Measurements from ENCODE around the gene USP3.

The USP3 gene, protein sequence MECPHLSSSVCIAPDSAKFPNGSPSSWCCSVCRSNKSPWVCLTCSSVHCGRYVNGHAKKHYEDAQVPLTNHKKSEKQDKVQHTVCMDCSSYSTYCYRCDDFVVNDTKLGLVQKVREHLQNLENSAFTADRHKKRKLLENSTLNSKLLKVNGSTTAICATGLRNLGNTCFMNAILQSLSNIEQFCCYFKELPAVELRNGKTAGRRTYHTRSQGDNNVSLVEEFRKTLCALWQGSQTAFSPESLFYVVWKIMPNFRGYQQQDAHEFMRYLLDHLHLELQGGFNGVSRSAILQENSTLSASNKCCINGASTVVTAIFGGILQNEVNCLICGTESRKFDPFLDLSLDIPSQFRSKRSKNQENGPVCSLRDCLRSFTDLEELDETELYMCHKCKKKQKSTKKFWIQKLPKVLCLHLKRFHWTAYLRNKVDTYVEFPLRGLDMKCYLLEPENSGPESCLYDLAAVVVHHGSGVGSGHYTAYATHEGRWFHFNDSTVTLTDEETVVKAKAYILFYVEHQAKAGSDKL

DNA sequence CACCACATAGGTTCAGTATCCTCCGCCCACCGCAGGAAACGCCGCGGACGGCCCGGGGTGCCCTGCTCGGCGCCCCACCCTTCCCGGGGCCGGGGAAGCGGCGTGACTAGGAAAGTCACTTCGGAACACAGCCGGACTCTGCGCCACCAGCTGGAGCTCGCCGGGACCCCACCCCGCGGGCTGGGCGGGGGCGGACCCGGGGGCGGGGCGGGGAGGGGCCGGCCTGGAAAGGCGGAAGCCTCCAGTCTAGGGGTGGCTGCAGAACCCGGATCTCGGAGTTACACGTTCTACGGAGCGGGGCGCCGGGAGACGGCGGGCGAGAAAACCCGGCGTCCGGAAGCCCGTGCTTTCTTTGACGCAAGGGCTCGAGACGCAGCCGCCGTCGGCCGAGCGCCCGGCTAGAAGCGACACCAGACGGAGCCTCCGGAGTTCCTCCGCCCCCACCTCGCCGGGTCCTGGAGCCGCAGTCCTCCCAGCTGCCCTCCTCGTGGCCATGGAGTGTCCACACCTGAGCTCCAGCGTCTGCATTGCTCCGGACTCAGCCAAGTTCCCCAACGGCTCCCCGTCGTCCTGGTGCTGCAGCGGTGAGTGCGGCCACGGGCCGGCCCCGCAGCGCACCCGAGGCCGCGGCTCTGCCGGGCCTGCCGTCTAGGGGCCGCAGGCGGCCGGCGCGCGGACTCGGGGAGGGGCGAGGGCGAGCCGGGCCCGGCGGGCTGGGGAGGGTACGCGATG, at the start of gene USP3:
Gene USP3, plus strand, starts transcription at position 347 of the 732 bp plus-strand sequence. Its CDS starts 147 bp downstream, at position 494.
- Mint-ChIP-seq H3K9me3 (no peaks in the 10 kb centered on the region), H3K36me3 (ENCODE audit: insufficient read depth) (peaks cover 22% of the 10 kb centered on the region), H3K27me3 (no peaks in the 10 kb centered on the region), H3K27ac (ENCODE audit: low read depth) (peak within 1 kb of the TSS; percentile 99), H3K4me1 (peaks cover 82% of the 10 kb centered on the region), H3K4me3 (peak within 1 kb of the TSS; percentile 92)
- DNase-seq (ENCODE audit: low spot score in 2 of 2) = peak; percentile 90 to 93
- ATAC-seq (replicated peaks; ENCODE audit: extremely low read depth, poor library complexity, severe bottlenecking) = peak; percentile 60

DNA sequence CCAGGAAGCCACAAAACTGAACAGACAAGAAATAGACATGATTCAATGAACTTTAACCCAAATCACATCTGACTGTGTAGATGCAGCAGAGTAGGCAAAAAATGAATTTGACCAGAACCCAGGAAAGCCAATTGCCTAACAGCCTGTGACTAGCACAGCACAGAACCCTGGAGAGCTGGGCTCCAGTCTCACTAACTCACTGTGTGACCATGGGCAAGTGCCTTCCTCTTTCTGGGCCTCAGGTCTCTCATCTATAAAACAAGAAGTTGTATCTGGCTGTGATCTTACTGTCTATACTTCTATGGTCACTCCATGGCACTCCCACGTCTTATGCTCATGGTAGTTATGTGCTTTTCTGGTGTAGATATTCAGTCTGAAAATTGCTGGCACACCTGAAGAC, 48.1 kb upstream of the USP3 start:
- Mint-ChIP-seq H3K27ac (ENCODE audit: low read depth) (no peak overlapping the region), H3K36me3 (ENCODE audit: insufficient read depth) (no peaks in the 10 kb centered on the region), H3K4me3 (no peak overlapping the region), H3K4me1 (no peaks in the 10 kb centered on the region), H3K9me3 (no peaks in the 10 kb centered on the region), H3K27me3 (peaks cover 18% of the 10 kb centered on the region)
- no peak for DNase-seq (ENCODE audit: low spot score in 2 of 2)
- ATAC-seq (replicated peaks; ENCODE audit: extremely low read depth, poor library complexity, severe bottlenecking) = no peak

DNA sequence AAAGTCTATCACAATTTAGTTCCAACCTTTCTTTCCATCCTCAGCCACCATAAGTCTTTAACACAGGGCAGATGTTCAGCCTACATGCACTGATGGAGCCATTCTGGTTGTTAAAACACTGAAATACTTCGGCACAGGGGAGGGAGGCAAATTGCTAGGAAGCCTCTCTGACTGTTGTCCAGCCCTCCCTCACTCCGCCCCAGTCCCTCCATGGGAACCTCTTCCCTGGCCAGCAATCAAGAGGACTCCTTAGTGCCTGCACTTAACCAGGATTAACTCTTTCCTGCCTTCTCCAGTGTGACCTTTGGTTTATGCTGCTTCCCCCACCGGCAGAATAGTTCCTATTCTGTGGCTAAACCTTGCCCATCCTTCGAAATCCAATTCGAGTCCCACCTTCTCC, 47.0 kb upstream of the USP3 start:
- Mint-ChIP-seq H3K27me3 (peaks cover 23% of the 10 kb centered on the region), H3K36me3 (ENCODE audit: insufficient read depth) (no peaks in the 10 kb centered on the region), H3K4me3 (no peak overlapping the region), H3K27ac (ENCODE audit: low read depth) (no peak overlapping the region), H3K9me3 (no peaks in the 10 kb centered on the region), H3K4me1 (no peaks in the 10 kb centered on the region)
- ATAC-seq (replicated peaks; ENCODE audit: extremely low read depth, poor library complexity, severe bottlenecking) (no peak), DNase-seq (ENCODE audit: low spot score in 2 of 2) (no peak)

DNA sequence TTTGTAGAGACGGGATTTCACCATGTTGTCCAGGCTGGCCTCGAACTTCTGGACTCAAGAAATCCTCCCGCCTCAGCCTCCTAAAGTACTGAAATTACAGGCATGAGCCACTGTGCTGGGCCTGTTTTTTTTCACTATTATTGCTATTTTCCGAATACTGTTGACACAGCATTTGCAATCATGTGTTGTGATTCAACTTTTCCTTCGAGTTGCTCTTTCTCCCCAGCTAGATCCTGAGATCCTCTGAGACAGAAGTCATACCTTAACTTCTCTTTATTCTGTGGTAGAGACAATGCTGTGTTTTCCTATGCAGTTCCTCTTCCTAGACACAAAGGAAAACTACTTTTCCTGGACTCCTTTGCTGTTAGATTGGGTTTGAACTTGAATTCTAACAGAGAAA, 46.4 kb upstream of the USP3 start:
- Mint-ChIP-seq H3K4me1 (no peaks in the 10 kb centered on the region), H3K36me3 (ENCODE audit: insufficient read depth) (no peaks in the 10 kb centered on the region), H3K4me3 (no peak overlapping the region), H3K27ac (ENCODE audit: low read depth) (no peak overlapping the region), H3K27me3 (peaks cover 26% of the 10 kb centered on the region), H3K9me3 (no peaks in the 10 kb centered on the region)
- DNase-seq (ENCODE audit: low spot score in 2 of 2) = no peak
- no peak for ATAC-seq (replicated peaks; ENCODE audit: extremely low read depth, poor library complexity, severe bottlenecking)

DNA sequence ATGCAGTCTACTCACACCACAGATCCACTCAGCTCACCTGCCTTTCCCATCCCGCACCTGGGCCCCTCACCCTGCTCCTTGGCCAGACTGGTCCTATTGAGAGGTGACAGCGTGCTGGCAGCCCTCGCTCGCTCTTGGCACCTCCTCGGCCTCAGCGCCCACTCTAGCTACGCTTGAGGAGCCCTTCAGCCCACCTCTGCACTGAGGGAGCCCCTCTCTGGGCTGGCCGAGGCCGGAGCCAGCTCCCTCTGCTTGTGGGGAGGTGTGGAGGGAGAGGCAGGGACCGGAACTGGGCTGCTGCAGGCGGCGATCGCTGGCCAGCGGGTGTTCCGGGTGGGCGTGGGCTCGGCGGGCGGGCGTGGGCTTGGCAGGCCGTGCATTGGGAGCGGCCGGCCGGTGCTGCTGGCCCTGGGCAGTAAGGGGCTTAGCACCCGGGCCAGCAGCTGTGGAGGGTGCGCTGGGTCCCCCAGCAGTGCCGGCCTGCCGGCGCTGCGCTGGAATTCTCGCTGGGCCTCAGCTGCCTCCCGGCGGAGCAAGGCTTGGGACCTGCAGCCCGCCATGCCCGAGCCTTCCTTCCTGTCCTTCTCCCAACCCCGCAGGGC, 45.5 kb upstream of the USP3 start:
- no peak for ATAC-seq (replicated peaks; ENCODE audit: extremely low read depth, poor library complexity, severe bottlenecking)
- DNase-seq (ENCODE audit: low spot score in 2 of 2) = no peak
- Mint-ChIP-seq H3K4me1 (no peaks in the 10 kb centered on the region), H3K27me3 (peaks cover 26% of the 10 kb centered on the region), H3K36me3 (ENCODE audit: insufficient read depth) (no peaks in the 10 kb centered on the region), H3K9me3 (no peaks in the 10 kb centered on the region), H3K4me3 (no peak overlapping the region), H3K27ac (ENCODE audit: low read depth) (no peak overlapping the region)

DNA sequence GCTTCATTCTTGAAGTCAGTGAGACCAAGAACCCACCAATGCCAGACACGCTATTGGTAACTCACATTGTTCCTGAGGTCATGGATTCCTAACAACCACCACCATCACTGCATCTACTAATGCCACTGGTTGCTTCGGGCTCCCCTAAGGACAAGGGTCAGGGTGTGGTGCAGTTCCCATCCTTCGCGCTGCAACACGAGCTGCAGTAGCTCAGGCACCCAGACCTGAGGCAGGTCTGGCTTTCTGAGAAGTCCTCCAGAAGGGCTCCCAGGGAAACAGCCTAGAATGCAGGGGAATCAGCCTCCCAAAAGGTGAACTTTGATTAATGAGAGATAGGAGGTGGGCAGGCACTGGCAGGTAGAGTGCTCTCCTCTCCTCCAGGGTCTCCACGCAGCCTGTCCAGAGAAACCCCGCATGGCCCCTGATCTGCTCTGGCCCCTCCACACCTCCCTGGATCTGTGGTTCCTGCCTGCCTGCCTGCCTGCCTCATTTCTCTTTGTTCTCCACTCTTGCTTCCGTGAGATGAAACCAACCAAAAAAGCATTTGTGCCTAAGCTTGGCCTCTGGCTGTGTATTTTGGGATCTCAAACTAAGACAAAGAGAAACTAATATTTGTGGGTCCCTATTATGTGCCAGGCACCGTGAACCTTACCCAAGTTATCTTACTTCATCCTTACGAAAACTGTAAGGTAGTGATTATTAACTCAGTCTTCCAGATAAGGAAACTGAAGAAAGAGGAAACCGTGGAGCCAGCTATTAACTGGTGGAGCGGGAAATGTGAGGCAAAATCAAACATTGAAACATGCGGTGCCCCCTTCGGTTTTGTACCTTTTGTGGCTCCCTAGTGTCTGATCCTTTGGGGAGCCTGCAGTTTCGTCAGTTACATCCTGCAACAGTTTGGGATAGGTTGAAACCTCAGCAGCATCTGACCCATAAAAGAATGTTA, 43.9 kb upstream of the USP3 start:
- ATAC-seq (replicated peaks; ENCODE audit: extremely low read depth, poor library complexity, severe bottlenecking) (no peak), DNase-seq (ENCODE audit: low spot score in 2 of 2) (no peak)
- Mint-ChIP-seq H3K4me3 (no peak overlapping the region), H3K36me3 (ENCODE audit: insufficient read depth) (no peaks in the 10 kb centered on the region), H3K4me1 (no peaks in the 10 kb centered on the region), H3K9me3 (no peaks in the 10 kb centered on the region), H3K27me3 (peaks cover 26% of the 10 kb centered on the region), H3K27ac (ENCODE audit: low read depth) (no peak overlapping the region)

DNA sequence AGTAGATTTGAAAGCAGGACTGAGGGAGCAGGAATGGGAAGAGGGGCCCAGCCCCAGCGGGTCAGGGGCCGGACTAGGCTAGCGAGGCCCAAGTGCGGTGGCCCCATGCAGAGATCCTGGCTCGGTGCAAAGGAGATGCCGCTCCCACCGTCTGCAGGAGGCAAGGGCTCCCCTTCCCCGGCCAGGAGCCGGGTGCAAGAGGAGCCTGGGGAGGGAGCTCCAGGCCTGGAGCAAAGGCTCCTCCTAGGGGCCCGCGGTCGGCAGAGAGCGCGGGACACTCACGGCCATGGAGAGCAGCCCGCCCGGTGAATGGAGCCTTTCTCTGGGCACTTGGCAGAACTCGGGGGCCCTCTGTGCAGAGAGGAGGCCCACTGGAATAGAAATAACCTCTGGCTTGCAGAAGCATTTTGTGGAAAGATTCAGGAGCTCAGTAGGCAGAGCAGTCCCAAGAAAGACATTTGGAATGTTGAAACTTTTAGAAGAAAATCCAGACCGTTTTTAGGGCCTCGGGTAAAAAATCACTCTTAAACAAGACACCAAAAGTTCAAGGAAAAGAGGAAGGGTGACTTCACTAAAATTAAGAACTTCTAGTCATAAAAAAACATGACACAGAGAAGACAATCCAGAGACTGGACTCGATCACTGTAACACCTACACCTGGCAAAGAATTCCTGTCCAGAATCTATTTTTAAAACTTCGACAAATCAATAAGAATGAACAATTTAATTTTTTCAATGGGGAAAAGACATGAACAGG, 43.0 kb upstream of the USP3 start:
- no peaks in the 10 kb centered on the region for H3K36me3 Mint-ChIP-seq (ENCODE audit: insufficient read depth)
- H3K27me3 Mint-ChIP-seq = peaks cover 26% of the 10 kb centered on the region
- H3K4me1 Mint-ChIP-seq = peaks cover 1% of the 10 kb centered on the region
- no peaks in the 10 kb centered on the region for H3K9me3 Mint-ChIP-seq
- no peak for DNase-seq (ENCODE audit: low spot score in 2 of 2)
- no peak overlapping the region for H3K4me3 Mint-ChIP-seq
- no peak overlapping the region for H3K27ac Mint-ChIP-seq (ENCODE audit: low read depth)
- no peak for ATAC-seq (replicated peaks; ENCODE audit: extremely low read depth, poor library complexity, severe bottlenecking)

DNA sequence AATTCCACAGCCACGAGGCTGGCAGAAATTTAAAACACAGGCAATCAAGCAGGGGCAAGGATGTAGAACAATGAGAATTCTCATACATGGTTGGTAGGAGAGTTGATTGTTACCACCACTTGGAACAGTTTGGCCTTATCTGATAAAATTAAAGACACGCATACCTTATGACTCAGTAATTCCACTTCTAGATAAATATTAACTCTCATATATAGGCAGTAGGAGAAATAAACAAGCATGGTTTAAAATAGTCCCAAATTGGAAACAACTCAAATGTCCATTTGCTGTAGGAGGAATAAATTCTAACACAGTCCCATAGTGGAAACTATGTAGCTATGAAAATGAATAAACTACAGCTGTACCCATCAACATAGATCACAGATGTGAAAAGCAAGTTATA, 42.3 kb upstream of the USP3 start:
- peak overlapping the region; percentile 47 for H3K27ac Mint-ChIP-seq (ENCODE audit: low read depth)
- DNase-seq (ENCODE audit: low spot score in 2 of 2) (no peak), ATAC-seq (replicated peaks; ENCODE audit: extremely low read depth, poor library complexity, severe bottlenecking) (no peak)
- H3K36me3 Mint-ChIP-seq (ENCODE audit: insufficient read depth) = no peaks in the 10 kb centered on the region
- no peak overlapping the region for H3K4me3 Mint-ChIP-seq
- no peaks in the 10 kb centered on the region for H3K9me3 Mint-ChIP-seq
- peaks cover 26% of the 10 kb centered on the region for H3K27me3 Mint-ChIP-seq
- H3K4me1 Mint-ChIP-seq = peaks cover 6% of the 10 kb centered on the region

DNA sequence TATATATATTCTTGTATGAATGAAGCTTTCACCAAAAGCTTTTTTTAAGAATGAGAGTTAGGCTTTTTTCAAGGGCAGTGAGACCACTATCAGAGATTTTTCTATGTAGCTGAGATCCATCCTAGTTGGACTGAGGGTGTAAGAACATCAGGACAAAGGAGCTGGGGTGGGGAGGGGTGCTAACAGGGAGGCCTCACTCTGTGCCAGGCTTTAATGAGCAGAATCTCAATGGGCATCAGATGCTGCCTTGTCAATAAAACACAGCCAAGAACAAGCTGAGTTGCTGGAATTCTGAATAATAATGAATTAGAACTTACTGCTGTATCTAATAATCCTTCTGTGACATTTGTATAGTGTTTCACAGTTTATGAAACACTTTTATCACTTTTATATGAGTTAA, 41.4 kb upstream of the USP3 start:
- Mint-ChIP-seq H3K27ac (ENCODE audit: low read depth) (no peak overlapping the region), H3K36me3 (ENCODE audit: insufficient read depth) (no peaks in the 10 kb centered on the region), H3K9me3 (no peaks in the 10 kb centered on the region), H3K4me1 (peaks cover 6% of the 10 kb centered on the region), H3K4me3 (no peak overlapping the region), H3K27me3 (peaks cover 23% of the 10 kb centered on the region)
- ATAC-seq (replicated peaks; ENCODE audit: extremely low read depth, poor library complexity, severe bottlenecking) (no peak), DNase-seq (ENCODE audit: low spot score in 2 of 2) (no peak)

DNA sequence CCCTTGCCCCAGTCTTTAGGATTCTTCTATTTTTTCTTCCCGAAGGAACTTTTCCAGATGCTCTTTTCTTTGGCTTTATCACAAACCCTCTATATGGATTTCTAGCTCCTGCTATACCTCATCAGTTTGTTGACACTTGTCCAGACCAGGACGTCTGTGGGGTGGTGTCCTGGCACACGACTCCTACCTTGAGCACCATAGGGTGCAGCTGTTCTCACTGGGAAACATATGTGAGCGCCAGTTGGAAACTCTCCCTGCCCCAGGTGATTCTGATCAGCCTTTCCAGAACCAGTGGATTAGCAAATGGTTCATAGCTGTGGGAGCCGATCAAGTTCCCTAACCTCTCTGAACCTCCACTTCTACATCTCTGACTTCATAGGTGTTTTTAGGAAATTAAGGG, 40.6 kb upstream of the USP3 start:
- ATAC-seq (replicated peaks; ENCODE audit: extremely low read depth, poor library complexity, severe bottlenecking) = no peak
- H3K27ac Mint-ChIP-seq (ENCODE audit: low read depth) = no peak overlapping the region
- peaks cover 6% of the 10 kb centered on the region for H3K4me1 Mint-ChIP-seq
- H3K4me3 Mint-ChIP-seq = no peak overlapping the region
- no peak for DNase-seq (ENCODE audit: low spot score in 2 of 2)
- H3K27me3 Mint-ChIP-seq = peaks cover 17% of the 10 kb centered on the region
- H3K9me3 Mint-ChIP-seq = no peaks in the 10 kb centered on the region
- H3K36me3 Mint-ChIP-seq (ENCODE audit: insufficient read depth) = no peaks in the 10 kb centered on the region

DNA sequence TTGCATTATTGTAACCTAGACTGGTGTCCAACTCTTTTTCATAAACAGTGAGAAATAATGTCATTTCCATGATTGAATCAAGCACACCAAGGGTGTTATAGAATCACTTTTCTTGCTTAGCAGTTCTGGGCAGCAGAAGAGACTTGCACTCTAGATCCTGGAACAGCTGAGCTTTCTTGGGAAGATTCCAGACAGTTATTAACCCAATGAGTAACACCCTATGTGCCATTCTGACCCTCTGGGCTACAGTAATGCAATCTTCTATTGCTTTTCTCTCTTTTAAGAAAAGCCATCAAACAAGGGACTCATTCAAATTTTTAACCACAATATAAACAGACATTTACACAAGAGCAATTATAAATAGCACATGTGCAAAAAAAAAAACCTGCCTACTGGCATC, 39.3 kb upstream of the USP3 start:
- H3K27ac Mint-ChIP-seq (ENCODE audit: low read depth) = no peak overlapping the region
- H3K4me3 Mint-ChIP-seq = no peak overlapping the region
- H3K4me1 Mint-ChIP-seq = peaks cover 6% of the 10 kb centered on the region
- no peaks in the 10 kb centered on the region for H3K36me3 Mint-ChIP-seq (ENCODE audit: insufficient read depth)
- no peaks in the 10 kb centered on the region for H3K9me3 Mint-ChIP-seq
- ATAC-seq (replicated peaks; ENCODE audit: extremely low read depth, poor library complexity, severe bottlenecking) (no peak), DNase-seq (ENCODE audit: low spot score in 2 of 2) (no peak)
- peaks cover 17% of the 10 kb centered on the region for H3K27me3 Mint-ChIP-seq

Data from central memory CD8-positive, alpha-beta T cell (primary cell).